Embryonic facial prominence (tissue), 1 donor: ENCODE measurements around the gene THEM4.
"Not testable (repeated sequence)": the region's sequence is repeated elsewhere in the genome, so short reads cannot be mapped to it uniquely, and the experiment has no call there.

Source experiments
- DNase-seq: peaks from one replicate; pipeline ENCODE4 v3.0.0-alpha.2; 2016; ENCODE audit errors: extremely low spot score

The THEM4 gene

GRCh38 chr1:151859891-151860293 lies 49.4 kb downstream of the THEM4 start:
- no peak for DNase-seq

GRCh38 chr1:151858886-151859665 lies 50.2 kb downstream of the THEM4 start:
- DNase-seq: no peak

- DNase-seq: no peak
These were observed 51.1 kb downstream of the THEM4 start for GRCh38 chr1:151858030-151858746.

GRCh38 chr1:151855933-151856332 lies 53.4 kb downstream of the THEM4 start:
- DNase-seq: no peak

- not testable (repeated sequence) for DNase-seq
These were observed 53.8 kb downstream of the THEM4 start for GRCh38 chr1:151855516-151855915.

- no peak for DNase-seq
These were observed 54.7 kb downstream of the THEM4 start for GRCh38 chr1:151854658-151855057.

GRCh38 chr1:151853411-151853943 lies 55.8 kb downstream of the THEM4 start, which contains the start of gene THEM5:
Gene THEM5, minus strand, starts transcription at chr1:151853712. Its CDS starts 147 bp downstream, at chr1:151853565.
- no peak for DNase-seq

GRCh38 chr1:151852733-151853132 lies 56.6 kb downstream of the THEM4 start:
- no peak for DNase-seq

- no peak for DNase-seq
These were observed 57.4 kb downstream of the THEM4 start for GRCh38 chr1:151851886-151852285.

- no peak for DNase-seq
These were observed 59.4 kb downstream of the THEM4 start for GRCh38 chr1:151849871-151850270.

- DNase-seq: no peak
These were observed 60.2 kb downstream of the THEM4 start for GRCh38 chr1:151849126-151849525.

GRCh38 chr1:151847867-151848596 lies 61.3 kb downstream of the THEM4 start:
- DNase-seq: no peak

GRCh38 chr1:151846686-151847237 lies 62.5 kb downstream of the THEM4 start:
- no peak for DNase-seq

- DNase-seq: no peak
These were observed 63.2 kb downstream of the THEM4 start for GRCh38 chr1:151846062-151846568.

GRCh38 chr1:151843398-151843797 lies 65.9 kb downstream of the THEM4 start:
- DNase-seq: no peak

GRCh38 chr1:151841141-151841540 lies 68.2 kb downstream of the THEM4 start:
- no peak for DNase-seq

- no peak for DNase-seq
These were observed 68.9 kb downstream of the THEM4 start for GRCh38 chr1:151840421-151840820.

GRCh38 chr1:151839457-151840403 lies 69.6 kb downstream of the THEM4 start, which contains the start of gene C2CD4D:
Gene C2CD4D, minus strand, starts transcription at chr1:151839820. Its CDS starts 831 bp downstream, at chr1:151838989.
- DNase-seq: no peak

GRCh38 chr1:151839082-151839412 lies 70.3 kb downstream of the THEM4 start:
- DNase-seq: no peak
